G401 (cell line): ENCODE results near the gene TMCO4. TPM values are rescaled to one million over a fixed set of nuclear protein-coding genes. Genes with fewer than 3 reads are reported as not detected.
"Not testable (repeated sequence)": the region's sequence is repeated elsewhere in the genome, so short reads cannot be mapped to it uniquely, and the experiment has no call there.

ENCODE experiments used
- DNase-seq: peaks from one replicate; pipeline ENCODE4 v3.0.0-alpha.2; 2015; ENCODE audit warnings: low spot score
- in situ Hi-C: cut with HindIII; loops from 2 replicates; pipeline ENCODE4 v1.10.0; 2016; ENCODE audit warnings: low sequenced_read_pairs, mixed read lengths
- total RNA-seq: library from RNA; depleted of rRNA; stranded (reverse); fragments of >200 nt; shearing (Covaris generic); gene quantifications from 2 replicates; pipeline ENCODE4 v1.2.3, GENCODE V29; 2014; rRNA removed

The TMCO4 gene
- total RNA-seq, 1 experiment from 2014 or later, result 12.6 TPM

- not testable (repeated sequence) for DNase-seq
- in situ Hi-C loops, result loop anchor here (25.0 kb wide), 1 partner anchor 299 kb away; no protein-coding TSS in a partner anchor
These were observed 163.0 kb downstream of the TMCO4 start for GRCh38 chr1:19636749-19637148.

- in situ Hi-C loops, result loop anchor here (25.0 kb wide), 1 partner anchor 299 kb away; no protein-coding TSS in a partner anchor
- DNase-seq, result no peak
These were observed 163.7 kb downstream of the TMCO4 start for GRCh38 chr1:19636065-19636464.

GRCh38 chr1:19635646-19636045, 164.1 kb downstream of the TMCO4 start:
- in situ Hi-C loops, result loop anchor here (25.0 kb wide), 1 partner anchor 298 kb away; no protein-coding TSS in a partner anchor
- DNase-seq, result no peak

GRCh38 chr1:19635064-19635463, 164.7 kb downstream of the TMCO4 start:
- in situ Hi-C loops, result loop anchor here (25.0 kb wide), 1 partner anchor 298 kb away; no protein-coding TSS in a partner anchor

GRCh38 chr1:19633106-19633505, 166.6 kb downstream of the TMCO4 start:
- DNase-seq, result no peak
- in situ Hi-C loops, result loop anchor here (25.0 kb wide), 1 partner anchor 296 kb away; no protein-coding TSS in a partner anchor

More at GRCh38 chr1:19635064-19635463, 164.7 kb downstream of the TMCO4 start:
- DNase-seq, result not testable (repeated sequence)

Other genes with a start within 250 kb of the TMCO4 start
- gene NBL1, start 155.6 kb downstream of the TMCO4 start, total RNA-seq, result 15.8 and 26.2 TPM in 2 replicates
- 0.14 and 0.62 TPM in 2 replicates for gene HTR6, start 135.0 kb downstream of the TMCO4 start, total RNA-seq
- gene RNF186, start 15.4 kb upstream of the TMCO4 start, total RNA-seq, result not detected in 2 replicates
- gene OTUD3, start 82.5 kb upstream of the TMCO4 start, total RNA-seq, result 4.4 and 8.8 TPM in 2 replicates
- gene PLA2G2E, start 123.7 kb upstream of the TMCO4 start, total RNA-seq, result not detected in 2 replicates
- not detected in 2 replicates for gene PLA2G2A, start 179.7 kb upstream of the TMCO4 start, total RNA-seq